ENCODE data around the gene PLEKHM1.

DNA sequence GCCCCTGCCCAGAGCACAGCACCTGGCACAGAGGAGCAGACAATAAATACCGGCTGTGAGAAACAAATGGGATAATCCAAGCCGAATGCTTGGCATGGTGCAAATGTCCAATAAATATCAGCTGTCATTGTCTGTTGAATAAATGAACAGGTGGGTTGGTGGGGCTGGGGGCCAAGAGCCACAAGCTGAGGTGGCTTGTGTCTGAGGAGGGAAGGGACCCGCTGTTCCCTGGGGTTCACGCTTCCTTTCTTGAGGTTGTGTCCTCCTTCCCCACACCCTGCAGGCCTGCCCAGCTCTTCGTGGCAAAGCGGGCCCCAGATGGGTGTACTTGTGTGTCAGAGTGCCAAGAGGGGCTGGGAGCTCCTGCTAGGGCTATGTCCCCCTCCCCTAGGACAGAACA, 96.4 kb downstream of the PLEKHM1 start:
- TF ChIP-seq CREB5 (CRISPR knock-in tag; IDR thresholded peaks at IDR 0.05; ENCODE audit: low read depth), result no peak
- no peak for TF ChIP-seq ZNF70 (CRISPR knock-in tag; IDR thresholded peaks at IDR 0.05)
- TF ChIP-seq ZFP30 (CRISPR knock-in tag; IDR thresholded peaks at IDR 0.05), result no peak
